HCT116 (cell line): ENCODE measurements around the gene KLHL22.

Experiments used
- CEBPB ChIP-seq: IDR thresholded peaks from 2 replicates; pipeline ENCODE4 v1.6.1; 2012; ENCODE audit warnings: low read depth
- EGR1 ChIP-seq: IDR thresholded peaks from 2 replicates; pipeline ENCODE4 v1.6.1; 2012; ENCODE audit warnings: low read depth
- EZH2 ChIP-seq: fragments of 200-600 bp; sonication (generic); IDR thresholded peaks from 2 replicates; pipeline ENCODE4 v1.6.1; 2017; ENCODE audit warnings: antibody characterized with exemption, mixed run types
- EZH2phosphoT487 ChIP-seq: fragments of 200-600 bp; IDR thresholded peaks from 2 replicates; pipeline ENCODE4 v1.6.1; 2018; ENCODE audit warnings: antibody characterized with exemption, borderline replicate concordance
- JUND ChIP-seq: IDR thresholded peaks from 2 replicates; pipeline ENCODE4 v1.6.1; 2012
- POLR2A ChIP-seq: IDR thresholded peaks from 2 replicates; pipeline ENCODE4 v1.7.0; 2011; ENCODE audit warnings: borderline replicate concordance; ENCODE audit not compliant: insufficient read depth, insufficient read length; ENCODE audit errors: extremely low read depth
- POLR2AphosphoS5 ChIP-seq: IDR thresholded peaks from 2 replicates; pipeline ENCODE4 v1.6.1; 2011; ENCODE audit warnings: mild to moderate bottlenecking, low read depth, low read length, moderate library complexity
- RAD21 ChIP-seq: IDR thresholded peaks from 2 replicates; pipeline ENCODE4 v1.6.1; 2012; ENCODE audit warnings: low read depth, mild to moderate bottlenecking
- SIN3A ChIP-seq: IDR thresholded peaks from 2 replicates; pipeline ENCODE4 v1.6.1; 2012; ENCODE audit warnings: low read depth
- YY1 ChIP-seq: IDR thresholded peaks from 2 replicates; pipeline ENCODE4 v1.6.1; 2011; ENCODE audit warnings: low read length, low read depth, moderate library complexity, mild to moderate bottlenecking; ENCODE audit not compliant: insufficient replicate concordance; ENCODE audit errors: extremely low read depth
- ZNF274 ChIP-seq: fragments of 200-500 bp; sonication (Bioruptor generic); IDR thresholded peaks from 2 replicates; pipeline ENCODE4 v1.6.1; 2014; ENCODE audit warnings: mild to moderate bottlenecking, low read depth, low read length, inconsistent platforms
- TF ChIP-seq, protein P1 (sequence below), 3 experiments: fragments of 200-600 bp in 1 of 3; sonication (generic) in 1 of 3; IDR thresholded peaks in 2 of 3; conservative IDR thresholded peaks in 1 of 3; 2 replicates each; pipeline ENCODE4 v1.5.1; 2012 to 2017; ENCODE audit warnings: low read depth in 2 of 3, low read length in 2 of 3, antibody characterized with exemption in 1 of 3, borderline replicate concordance in 1 of 3, control low read depth in 1 of 3, mild to moderate bottlenecking in 1 of 3, mixed read lengths in 1 of 3, mixed run types in 1 of 3, moderate library complexity in 1 of 3; ENCODE audit not compliant: insufficient read depth in 1 of 3
- TF ChIP-seq, protein P2 (sequence below): IDR thresholded peaks from 2 replicates; pipeline ENCODE4 v1.6.1; 2011; ENCODE audit warnings: mild to moderate bottlenecking, low read length, moderate library complexity; ENCODE audit not compliant: insufficient replicate concordance; ENCODE audit errors: extremely low read depth

DNA sequence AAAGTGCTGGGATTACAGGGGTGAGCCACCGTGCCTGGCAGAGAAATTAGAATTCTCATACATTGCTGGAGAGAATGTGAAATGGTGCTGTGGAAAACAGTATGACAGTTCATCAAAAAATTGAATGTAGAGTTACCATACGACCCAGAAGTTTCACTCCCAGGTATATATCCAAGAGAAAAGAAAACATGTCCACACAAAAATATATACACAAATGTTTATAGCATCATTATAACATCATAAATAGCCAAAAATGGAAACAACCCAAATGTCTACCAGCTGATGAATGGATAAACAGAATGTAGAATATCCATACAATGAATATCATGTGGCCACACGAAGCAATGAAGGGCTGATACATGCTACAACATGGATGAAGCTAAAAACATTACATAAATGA is 46.5 kb upstream of the KLHL22 start:
- TF ChIP-seq JUND (no peak), POLR2A (no peak), ZNF274 (no peak), POLR2AphosphoS5 (no peak), EZH2 (no peak), YY1 (no peak), SIN3A (no peak), RAD21 (no peak), CEBPB (no peak), EZH2phosphoT487 (no peak), EGR1 (no peak)
- TF ChIP-seq, protein P1, sequence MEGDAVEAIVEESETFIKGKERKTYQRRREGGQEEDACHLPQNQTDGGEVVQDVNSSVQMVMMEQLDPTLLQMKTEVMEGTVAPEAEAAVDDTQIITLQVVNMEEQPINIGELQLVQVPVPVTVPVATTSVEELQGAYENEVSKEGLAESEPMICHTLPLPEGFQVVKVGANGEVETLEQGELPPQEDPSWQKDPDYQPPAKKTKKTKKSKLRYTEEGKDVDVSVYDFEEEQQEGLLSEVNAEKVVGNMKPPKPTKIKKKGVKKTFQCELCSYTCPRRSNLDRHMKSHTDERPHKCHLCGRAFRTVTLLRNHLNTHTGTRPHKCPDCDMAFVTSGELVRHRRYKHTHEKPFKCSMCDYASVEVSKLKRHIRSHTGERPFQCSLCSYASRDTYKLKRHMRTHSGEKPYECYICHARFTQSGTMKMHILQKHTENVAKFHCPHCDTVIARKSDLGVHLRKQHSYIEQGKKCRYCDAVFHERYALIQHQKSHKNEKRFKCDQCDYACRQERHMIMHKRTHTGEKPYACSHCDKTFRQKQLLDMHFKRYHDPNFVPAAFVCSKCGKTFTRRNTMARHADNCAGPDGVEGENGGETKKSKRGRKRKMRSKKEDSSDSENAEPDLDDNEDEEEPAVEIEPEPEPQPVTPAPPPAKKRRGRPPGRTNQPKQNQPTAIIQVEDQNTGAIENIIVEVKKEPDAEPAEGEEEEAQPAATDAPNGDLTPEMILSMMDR (IDR thresholded peaks at IDR 0.05 in 2 of 3, conservative IDR thresholded peaks at IDR 0.05 in 1 of 3; ENCODE audit: borderline replicate concordance in 1 of 3, insufficient read depth in 1 of 3, low read depth in 2 of 3, low read length in 2 of 3) = no peak
- TF ChIP-seq, protein P2, sequence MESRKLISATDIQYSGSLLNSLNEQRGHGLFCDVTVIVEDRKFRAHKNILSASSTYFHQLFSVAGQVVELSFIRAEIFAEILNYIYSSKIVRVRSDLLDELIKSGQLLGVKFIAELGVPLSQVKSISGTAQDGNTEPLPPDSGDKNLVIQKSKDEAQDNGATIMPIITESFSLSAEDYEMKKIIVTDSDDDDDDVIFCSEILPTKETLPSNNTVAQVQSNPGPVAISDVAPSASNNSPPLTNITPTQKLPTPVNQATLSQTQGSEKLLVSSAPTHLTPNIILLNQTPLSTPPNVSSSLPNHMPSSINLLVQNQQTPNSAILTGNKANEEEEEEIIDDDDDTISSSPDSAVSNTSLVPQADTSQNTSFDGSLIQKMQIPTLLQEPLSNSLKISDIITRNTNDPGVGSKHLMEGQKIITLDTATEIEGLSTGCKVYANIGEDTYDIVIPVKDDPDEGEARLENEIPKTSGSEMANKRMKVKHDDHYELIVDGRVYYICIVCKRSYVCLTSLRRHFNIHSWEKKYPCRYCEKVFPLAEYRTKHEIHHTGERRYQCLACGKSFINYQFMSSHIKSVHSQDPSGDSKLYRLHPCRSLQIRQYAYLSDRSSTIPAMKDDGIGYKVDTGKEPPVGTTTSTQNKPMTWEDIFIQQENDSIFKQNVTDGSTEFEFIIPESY = no peak
